GM18909 (cell line): Measurements from ENCODE around the gene DRC7.

Experiments
- ATAC-seq: cut with Tn5 transposase; IDR thresholded peaks from one replicate; pipeline ENCODE4 v1.9.1; 2021; ENCODE audit warnings: mild to moderate bottlenecking; ENCODE audit not compliant: unreplicated experiment, poor library complexity

The DRC7 gene

DNA sequence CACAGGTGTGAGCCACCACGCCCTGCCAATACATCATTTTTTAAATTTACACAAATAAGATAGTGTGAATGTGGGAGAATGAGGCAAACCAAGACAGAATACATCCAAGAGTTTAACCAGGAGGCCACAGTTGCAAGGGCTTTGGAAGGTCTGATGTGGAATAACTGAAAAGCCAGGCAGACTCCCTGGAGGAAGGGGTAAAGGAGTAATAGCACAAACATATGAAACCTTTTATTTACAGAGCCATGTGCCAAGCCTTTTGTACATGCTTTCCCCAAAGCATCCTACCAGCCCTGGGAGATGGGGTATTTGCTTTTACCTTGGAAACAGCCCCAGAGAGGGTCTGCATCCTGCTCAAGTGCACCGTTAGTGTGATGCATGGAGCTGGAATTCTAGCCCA lies 21.8 kb upstream of the DRC7 start:
- ATAC-seq: no peak

DNA sequence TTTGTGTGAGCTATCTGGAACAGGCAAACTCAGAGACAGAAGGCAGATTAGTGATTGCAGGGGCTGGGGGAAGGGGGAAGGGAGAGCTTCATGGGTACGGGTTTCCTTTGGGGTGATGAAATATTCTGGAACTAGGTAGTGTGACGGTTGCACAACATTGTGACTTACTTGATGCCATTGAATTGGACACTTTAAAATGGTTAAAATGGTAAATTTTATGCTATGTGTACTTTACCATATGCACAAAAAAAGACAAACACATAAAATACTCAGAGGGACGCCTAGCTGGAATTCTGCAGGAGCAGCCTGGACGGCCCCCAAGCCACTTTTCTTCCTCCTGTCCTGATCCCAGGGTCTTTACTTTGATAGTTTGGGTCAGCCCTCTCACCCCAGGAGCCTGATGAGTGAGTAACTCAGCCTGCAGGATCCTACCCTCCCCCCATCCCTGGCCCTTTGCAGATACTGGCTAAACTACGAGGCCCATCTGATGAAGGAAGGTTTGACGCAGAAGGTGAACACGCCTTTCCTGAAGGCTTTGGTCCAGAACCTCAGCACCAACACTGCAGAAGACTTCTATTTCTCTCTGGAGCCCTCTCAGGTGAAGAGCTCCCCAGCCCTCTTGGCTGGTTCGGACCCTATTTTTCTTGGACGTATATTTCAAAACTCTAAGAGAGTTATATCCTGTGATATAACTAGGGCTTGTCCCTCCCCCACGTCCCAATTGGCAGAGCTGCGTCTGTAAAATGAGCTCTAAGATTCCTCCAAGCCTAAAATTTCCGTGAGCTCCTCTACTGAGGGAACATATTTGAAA lies 18.7 kb upstream of the DRC7 start:
- no peak for ATAC-seq

DNA sequence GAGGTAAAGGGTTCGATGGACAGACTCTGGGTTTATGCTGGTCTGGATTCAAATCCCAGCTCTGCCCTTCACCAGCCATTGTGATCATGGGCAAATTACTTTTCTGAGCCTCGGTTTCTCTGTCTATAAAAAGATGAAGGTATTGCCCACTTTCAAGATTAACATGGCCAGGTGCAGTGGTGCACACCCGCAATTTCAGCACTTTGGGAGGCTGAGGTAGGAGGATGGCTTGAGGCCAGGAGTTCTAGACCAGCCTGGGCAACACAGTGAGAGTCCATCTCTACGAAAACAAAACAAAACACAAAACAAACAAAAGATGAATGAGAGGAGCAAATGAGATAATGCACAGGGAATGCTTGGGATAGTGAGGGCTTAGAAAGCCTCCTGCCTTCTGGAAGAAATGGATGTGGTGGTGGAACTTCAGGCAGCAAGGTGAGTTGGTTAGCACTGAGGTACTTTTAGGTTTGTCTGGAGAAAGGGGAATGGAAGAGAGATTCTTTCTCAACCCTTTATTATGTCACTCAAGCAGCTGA lies 18.0 kb upstream of the DRC7 start:
- ATAC-seq: no peak

DNA sequence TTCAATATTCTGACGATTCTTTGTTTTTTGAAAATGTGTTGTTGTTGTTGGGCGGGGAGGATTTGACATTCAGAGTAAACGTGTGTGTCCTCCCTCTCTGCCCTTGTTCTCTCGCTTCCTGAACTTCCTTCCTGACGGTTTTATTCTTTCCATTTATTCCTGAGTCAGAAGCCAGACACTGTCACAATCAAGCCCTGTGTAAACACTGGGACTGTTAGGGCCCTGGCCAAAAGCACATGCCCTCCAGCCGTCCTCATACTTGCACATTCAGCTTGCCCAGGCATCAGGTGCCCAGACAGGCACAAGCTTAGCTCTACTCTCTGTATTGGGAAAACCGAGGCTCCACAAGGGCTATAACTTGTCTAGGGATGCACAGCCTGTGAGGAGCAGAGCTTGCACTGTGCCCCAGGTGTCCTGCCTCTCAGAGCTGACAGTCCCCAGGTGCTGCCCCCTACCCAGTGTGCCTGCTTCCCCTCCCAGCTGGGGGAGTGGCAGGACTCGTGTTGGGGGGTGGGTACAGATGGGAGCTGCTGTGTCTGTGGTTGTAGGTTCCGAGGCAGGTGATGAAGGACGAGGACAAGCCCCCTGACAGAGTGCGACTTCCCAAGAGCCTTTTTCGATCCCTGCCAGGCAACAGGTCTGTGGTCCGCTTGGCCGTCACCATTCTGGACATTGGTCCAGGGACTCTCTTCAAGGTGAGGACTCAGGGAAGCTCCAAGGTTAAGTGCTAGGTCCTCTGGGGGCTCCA lies 16.8 kb upstream of the DRC7 start:
- no peak for ATAC-seq

DNA sequence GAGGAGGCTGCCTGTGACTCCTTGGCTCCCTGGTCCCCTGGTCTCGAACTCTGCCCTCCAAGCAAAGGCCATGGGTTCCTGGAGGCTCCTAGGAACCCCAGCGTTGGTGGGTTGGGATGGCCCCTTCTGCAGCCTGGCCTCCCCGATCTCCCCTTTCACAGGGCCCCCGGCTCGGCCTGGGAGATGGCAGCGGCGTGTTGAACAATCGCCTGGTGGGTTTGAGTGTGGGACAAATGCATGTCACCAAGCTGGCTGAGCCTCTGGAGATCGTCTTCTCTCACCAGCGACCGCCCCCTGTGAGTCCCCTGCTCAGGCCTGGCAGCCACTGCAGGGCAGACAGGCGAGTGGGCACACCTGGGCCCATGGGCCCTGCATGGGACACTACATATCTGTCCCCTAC lies 15.6 kb upstream of the DRC7 start:
- no peak for ATAC-seq

DNA sequence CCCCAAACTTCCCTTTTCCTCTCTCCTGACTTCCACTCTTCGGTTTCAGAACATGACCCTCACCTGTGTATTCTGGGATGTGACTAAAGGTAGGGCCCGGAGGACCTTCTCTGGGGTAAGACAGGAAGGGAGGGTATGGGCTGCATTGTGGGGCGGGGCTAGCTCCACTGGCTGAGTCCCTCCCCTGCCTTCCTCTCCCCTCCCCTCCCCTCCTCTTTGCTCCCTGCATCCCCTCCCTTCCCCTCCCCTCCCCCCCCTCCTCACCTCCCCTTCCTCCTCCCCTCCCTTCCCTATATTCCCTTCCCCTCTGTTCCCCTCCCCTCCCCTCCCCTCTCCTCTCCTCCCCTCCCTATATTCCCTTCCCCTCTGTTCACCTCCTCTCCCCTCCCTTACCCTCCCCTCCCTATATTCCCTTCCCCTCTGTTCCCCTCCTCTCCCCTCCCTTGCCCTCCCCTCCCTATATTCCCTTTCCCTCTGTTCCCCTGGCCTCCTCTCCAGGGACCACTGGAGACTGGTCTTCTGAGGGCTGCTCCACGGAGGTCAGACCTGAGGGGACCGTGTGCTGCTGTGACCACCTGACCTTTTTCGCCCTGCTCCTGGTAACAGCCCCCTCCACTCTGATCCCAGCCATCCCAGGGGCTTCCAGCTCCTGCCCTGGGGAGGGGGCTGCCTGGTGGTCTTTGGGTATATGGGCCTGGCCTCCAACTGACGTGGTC lies 14.7 kb upstream of the DRC7 start:
- ATAC-seq: no peak

DNA sequence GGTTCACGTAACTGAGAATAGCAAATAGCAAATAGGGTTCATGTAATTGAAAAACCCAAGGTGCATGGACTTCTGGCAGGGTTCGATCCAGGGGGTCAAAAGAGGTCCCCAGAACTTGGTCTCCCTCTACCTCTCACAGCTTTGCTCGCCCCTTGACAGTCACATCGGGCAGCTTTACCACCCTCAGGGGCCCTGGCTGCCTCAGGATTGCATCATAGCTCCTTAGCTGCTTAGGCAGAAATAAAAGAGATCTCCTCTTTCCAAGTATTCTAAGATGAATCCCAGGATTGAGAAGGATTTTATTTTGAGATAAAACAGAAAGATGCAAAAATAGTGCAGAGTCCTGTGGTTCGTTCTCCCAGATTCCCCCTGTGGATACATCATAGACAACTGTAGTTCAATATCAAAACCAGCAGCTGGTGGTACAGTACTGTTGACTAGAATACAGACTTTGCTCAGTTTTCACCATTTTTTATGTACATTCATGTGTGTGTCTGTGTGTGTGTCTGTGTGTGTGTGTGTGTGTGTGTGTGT lies 13.7 kb upstream of the DRC7 start:
- ATAC-seq: no peak

DNA sequence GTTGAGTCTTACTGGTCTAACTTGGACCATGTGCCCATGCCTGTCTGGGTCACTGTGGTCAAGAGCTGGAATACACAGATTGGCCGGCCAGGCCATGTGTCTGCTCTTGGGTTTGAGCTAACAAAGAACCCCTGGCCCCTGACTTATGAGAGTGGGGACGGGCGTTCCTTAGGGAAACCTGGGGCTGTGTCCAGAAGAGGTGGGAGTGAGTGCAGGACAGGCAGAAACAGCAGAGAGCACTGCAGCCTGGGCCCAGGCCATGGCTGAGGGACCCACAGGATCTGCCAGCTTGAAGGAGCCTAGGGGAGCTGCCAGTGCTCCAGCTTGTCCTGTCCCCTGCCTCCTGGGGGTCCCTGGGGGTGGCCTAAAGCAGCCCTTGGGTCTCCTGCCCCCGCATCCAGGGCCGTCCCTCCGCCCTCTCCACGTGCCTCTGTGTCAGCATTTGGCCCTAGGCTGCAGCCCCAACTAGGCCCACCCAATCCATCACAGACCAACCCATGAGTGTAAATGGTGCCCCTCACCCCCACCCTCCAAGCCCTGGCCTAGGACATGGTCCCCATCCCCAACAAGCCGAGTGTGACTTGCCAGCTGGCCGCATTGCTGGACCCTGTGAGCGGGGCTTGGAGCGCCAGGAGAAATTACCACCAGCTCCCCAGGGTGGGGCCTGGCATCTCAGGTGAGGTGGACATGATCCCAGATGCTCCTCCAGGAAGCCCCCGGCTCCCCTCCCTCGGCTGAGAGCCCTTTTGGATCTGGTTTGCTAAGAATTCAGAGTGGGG lies 12.5 kb upstream of the DRC7 start:
- no peak for ATAC-seq

DNA sequence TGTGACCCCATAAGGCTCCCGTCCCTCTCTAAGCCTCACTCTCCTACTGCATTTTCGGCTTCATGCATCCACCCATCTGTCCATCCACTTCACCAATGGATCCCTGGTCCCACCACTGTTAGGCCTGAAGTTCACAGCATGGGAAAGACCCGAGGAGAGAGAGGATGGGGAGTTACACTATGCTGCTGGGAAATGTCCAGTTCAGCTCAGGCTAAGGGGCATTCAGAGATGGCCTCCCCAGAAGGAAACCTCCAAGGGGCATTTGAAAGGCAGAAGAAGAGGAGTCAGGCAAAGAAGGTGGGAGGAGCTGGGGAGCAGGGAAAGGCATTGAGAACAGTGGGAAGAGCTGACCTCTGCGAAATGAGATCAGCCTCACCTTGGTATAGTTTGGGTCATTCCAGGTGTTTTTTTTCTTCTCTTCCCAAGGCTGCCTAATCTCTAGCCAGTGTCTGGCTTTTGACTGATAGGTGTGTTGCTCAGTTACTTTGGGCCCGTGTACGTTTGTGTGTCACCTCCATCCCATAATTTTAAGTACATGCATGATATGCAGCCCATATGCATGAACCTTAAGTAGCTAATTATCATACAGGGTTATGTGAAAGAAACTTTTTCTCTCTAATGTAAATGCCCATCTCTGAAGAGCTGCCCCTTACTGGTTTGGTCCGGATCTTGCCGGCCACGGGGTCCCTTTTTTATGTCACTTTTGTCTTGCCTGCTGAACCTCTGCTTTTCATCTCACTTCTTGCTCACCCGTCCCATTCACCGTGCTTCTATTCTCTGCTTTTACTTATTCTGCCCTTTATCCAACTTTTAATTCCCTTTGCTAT lies 11.6 kb upstream of the DRC7 start:
- ATAC-seq: no peak

DNA sequence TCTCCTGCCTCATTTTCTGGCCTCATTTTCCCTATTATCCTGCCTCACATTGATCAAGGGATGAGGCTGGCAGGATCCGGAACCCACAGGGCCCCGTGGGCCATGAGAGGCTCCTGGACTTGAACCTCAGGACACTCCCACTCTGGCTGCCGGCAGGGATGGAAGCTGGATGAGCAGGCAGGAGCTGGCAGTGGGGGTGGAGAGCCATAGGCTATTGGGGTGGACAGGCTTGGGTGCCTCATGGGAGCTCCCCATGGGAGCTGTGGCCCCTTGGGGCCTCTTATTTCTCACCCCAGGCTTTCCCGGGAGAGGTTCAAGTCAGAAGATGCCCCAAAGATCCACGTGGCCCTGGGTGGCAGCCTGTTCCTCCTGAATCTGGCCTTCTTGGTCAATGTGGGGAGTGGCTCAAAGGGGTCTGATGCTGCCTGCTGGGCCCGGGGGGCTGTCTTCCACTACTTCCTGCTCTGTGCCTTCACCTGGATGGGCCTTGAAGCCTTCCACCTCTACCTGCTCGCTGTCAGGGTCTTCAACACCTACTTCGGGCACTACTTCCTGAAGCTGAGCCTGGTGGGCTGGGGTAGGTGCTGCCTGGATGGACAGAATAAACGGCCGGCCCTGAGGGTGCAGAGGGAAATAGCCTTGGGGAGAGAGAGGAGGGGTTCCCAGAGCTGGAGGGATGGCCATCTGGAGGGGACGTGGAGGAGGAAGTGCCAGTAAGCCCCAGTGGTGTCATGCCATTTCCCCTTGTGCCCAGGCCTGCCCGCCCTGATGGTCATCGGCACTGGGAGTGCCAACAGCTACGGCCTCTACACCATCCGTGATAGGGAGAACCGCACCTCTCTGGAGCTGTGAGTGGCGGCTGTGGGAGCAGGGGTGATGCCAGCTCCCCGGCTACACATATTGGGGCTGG lies 10.7 kb upstream of the DRC7 start:
- no peak for ATAC-seq

DNA sequence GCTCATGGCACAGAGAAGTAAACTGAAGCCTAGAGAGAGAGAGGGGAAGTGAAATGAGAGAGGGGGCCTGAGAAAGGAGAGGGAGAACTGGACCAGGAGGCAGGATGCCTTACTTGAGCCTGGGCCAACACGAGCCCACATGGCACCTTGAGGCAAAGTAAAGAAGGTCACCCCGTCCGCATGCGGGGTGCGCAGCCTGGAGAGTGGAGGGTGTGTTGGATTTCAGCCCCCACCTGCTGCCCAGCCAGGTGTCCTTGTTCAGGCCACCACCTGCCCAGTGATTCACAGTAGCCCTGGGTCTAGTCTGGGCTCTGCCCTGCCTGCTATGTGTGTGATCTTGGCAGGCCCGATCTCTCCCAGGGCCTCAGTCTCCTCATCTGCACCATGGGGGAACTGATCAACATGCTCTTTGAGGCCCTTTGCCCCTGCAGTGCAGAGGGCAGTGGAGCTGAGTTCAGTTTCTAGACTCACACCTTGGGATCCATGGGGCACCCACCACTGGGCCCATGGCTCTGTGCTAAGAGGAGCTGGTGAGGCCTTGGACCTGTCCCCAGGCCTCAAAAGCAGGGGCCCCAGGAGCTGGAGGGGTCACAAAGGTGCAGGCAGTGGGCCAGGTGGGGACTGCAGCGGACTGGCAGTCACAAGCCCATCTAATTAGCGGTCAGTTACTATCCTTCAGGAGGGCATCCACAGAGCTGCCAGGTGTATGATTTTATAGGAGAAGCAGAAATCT lies 9.8 kb upstream of the DRC7 start:
- no peak for ATAC-seq

DNA sequence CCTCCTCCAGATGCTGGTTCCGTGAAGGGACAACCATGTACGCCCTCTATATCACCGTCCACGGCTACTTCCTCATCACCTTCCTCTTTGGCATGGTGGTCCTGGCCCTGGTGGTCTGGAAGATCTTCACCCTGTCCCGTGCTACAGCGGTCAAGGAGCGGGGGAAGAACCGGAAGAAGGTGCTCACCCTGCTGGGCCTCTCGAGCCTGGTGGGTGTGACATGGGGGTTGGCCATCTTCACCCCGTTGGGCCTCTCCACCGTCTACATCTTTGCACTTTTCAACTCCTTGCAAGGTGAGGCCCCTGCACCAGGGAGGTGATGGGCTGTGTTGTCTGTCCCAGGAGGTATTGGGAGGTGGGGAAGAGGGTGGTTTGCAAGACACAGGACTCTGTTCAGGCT lies 9.0 kb upstream of the DRC7 start:
- no peak for ATAC-seq

DNA sequence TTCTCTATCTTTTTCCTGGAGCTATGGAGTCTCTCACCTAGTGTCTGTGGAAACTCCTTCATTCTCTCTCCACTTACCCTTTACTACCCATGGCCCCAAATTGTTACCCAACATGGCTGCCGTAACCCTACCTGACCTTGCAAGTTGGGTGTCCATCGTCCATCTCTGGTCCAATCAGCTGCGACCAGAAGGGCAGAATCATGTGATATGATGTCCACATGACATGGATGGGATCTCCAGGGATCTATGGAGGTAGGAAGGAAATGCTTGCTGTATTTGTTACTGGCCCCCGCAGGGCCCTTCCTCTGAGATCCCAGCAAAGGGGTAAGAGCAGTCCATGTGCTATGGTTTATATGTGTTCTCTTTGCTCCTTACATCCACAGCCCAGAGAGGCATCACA lies 8.0 kb upstream of the DRC7 start:
- ATAC-seq: no peak

DNA sequence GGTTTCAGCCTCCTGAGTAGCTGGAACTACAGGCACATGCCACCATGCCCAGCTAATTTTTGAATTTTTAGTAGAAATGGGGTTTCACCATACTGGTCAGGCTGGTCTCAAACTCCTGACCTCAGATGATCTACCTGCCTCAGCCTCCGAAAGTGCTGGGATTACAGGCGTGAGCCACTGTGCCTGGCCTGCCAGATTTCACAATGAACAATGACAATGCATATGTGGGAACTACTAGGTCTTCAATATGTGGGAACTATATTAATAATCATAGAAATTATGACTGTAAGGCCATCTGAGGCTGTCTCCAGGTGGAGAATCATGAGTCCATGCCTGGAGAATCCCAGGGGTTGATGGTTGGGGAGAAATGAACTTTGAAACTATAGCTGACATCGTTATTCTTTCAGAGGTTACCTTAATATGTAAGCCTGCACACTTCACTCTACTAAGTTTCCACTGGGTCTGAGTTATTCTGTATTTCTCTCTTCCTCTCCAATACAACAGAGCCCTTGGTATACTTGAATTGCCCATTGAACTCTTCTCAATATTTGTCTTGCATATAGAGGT lies 7.2 kb upstream of the DRC7 start:
- no peak for ATAC-seq

DNA sequence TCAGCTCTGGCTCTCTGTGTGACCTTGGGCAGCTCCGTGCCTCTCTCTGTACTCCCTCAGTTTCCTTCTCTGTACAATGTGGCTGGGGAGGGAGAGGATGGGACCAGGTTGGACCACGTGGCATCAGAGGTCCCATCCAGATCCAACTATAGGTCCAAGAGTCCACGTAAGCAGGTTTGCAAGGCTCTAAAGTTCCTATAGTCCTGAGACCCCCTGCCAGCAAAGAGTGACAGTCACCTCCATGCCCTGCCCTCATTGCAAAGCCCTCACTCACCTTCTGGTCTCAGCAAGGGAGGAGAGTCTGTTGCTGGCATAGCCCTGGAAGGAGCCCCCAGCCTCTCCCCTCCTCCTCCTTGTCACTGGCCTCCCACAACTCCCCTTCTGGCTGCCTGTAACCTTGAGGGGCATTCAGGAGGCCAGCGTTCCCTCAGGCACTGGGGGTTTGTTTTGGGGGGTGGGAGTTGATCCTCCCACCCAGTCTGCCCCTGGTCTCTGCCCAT lies 6.1 kb upstream of the DRC7 start:
- ATAC-seq: no peak

DNA sequence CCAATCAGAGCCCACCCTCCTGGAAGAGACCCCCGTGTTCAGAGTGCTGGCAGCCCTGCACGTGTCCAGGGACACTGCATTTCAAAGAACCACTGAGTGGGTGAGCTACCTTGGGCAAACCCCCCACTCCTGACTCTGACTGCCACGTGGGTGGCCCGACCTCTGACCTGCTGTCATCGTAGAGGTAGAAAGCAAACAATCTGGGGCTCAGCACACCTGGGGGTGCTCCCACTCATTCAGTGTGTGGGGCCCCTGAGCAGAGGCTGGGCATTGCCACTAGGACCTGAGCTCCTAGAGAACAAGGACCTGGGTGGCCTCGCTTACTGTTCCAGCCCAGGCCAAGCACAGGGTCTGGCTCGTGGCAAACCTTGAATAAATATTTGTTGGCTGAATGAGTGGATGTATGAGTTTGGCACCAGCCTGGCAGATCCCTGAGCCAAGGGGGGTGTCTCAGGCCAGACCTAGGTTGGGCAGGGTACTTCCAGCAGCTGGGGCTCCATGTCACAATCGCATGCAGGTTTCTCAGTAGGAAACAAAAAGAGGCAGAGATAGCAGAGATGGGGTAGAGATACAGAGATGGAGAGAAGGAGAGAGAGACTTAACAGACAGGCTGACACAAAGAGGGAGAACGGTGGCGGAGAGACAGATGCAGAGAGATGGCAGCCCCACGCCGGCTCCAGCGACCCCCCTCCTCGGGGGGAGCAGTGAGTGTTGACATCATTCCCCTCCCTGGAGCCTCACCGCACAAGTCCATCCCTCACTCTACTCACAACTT lies 5.4 kb upstream of the DRC7 start:
- peak; percentile 26 for ATAC-seq
